ENCODE results near the gene ASCC1.

- TF ChIP-seq CTCF (conservative IDR thresholded peaks at IDR 0.05; ENCODE audit: low read depth, low read length) (no peak), EZH2 (IDR thresholded peaks at IDR 0.05; ENCODE audit: low read length, unreplicated experiment) (no peak)
These were observed 128.6 kb downstream of the ASCC1 start for GRCh38 chr10:72087392-72087968.

Measured in PC-3 (cell line).